CMK (cell line): ENCODE results near the gene TOR4A.
A peak's percentile ranks its signal among the peaks of the same experiment; 100 is the strongest.

Experiments used
- DNase-seq: peaks from one replicate; pipeline ENCODE4 v3.0.0-alpha.2; 2010; ENCODE audit warnings: low read depth

TOR4A gene

DNA sequence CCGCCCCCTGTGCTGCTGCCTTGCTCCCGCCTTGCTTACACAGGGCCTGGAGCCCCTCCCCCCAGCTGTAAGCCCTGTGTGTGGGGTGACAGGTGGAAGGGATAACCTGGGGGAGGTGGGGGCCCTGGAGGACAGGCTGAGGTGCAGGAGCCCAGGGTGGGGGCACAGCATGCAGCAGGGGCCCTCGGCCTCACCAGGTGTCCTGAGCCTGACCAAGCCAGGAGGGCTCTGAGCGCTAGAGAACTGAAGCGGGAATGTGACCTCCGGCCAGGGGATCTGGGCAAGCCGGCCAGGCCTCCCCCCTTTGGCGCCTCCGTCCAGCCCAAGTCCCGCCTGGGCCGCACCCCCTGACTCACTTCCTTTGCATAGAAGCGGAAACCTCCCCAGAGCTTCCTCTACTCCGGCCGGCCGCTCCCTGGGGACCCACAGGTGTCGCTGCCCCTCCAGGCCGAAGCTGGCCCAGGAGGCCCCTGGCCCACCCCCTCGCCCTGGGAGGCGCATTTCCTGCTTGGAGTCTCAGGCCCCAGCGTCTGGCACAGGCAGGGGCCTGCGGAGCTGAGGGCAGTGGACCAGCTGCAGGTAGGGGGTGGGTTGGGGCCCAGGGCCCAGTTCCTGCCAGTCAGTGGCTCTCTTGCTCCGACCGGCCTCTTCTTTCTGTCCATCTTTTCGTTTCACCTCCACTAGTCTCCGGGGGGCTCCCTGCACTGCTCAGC is at the start of gene TOR4A:
Gene TOR4A, plus strand, starts transcription at position 398 of the 713 bp plus-strand sequence. CDS start 964 bp downstream, outside the sequence.
- DNase-seq, result peak; percentile 91

DNA sequence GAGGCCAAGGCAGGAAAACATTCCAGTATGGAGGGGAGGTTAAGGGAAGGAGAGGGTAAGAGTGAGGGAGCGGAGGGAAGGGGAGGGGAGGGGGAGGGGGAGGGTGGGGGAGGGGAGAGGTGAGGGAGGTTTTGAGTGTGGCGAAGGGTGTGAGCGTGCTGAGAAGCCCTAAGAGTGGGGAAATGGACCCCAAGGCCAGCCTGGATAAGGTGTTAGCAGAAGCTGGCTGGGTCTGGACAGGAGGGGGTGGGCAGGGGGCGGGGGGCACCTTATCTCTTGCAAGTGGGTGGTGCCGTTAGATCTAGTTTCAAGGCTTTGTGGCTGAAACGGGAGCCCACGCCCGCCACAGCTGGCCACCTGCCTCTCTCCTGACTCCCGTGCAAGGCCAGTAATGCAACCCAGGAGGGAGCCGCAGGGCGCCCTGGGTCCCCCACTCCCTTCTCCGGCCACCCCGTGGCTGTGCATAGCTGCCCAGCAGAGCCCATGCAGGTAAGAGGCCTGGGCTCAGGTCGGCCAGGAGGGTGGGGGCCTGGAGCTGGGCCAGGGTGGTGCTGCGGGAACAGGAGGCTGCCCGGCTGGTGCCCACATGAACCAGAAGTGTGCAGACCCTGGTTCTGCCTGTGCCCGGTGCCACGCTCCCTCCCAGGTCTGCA is 49.5 kb upstream of the TOR4A start:
- DNase-seq, result no peak

DNA sequence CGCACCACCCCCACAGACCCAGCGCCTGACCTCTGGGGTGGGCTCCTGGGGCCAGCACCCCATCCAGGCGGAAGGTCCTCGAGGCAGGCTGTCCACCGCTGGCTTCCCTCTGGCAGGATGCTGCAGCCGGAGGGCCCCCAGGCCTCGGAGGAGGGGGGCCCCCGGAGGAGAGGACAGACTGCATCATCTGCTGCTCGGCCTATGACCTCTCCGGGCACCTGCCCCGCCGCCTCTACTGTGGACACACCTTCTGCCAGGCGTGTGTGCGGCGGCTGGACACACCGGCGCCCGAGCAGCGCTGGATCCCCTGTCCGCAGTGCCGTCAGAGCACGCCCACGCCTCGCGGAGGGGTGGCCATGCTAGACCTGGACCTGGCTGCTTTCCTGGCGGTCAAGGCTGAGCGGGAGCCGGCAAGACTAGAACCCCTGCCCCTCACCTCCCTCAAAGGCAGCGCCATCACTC is 49.0 kb upstream of the TOR4A start:
- DNase-seq, result no peak

DNA sequence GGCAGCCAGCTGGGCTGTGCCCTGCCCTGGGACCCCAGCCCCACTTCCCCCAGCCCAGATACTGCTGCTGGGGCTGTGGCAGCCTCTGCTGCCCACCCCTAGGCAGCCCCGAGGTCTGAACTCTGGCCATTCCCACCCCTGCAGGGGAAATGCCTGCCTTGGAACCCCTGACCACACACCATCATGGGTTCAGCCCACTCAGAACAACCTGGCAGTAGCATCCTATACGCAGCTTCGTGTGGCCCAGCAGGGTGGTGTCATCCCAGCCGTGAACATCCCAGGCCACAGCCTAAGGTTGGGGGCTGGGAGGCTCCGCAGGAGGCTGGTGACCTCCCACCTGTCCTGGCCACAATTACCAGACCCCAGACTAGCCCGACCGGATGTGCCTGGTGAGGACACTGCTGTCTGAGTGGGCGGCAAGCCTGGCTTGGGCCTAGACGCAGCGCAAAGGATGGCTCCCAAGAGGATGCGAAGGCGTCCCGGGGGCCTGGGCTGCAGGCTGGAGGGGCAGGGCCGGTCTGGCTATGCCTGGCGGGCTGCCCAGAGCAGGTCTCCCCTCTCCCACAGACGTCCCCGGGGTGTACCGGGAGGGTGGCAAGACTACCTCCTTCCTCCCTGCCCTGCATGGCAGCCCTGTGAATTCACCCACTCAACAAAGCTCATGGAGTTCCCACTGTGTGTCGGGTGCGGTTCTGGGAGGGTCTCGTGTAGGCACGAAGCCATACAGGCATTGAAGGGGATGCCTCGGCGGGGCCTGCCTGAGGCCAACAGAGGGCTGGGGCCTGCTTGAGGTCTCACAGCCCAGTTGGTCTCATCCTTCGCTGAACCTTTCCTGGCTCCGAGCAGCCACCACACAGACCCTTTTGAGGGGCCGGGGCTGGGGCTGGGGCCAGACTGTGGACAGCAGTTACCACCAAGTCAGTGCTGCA is 48.3 kb upstream of the TOR4A start:
- DNase-seq, result no peak

DNA sequence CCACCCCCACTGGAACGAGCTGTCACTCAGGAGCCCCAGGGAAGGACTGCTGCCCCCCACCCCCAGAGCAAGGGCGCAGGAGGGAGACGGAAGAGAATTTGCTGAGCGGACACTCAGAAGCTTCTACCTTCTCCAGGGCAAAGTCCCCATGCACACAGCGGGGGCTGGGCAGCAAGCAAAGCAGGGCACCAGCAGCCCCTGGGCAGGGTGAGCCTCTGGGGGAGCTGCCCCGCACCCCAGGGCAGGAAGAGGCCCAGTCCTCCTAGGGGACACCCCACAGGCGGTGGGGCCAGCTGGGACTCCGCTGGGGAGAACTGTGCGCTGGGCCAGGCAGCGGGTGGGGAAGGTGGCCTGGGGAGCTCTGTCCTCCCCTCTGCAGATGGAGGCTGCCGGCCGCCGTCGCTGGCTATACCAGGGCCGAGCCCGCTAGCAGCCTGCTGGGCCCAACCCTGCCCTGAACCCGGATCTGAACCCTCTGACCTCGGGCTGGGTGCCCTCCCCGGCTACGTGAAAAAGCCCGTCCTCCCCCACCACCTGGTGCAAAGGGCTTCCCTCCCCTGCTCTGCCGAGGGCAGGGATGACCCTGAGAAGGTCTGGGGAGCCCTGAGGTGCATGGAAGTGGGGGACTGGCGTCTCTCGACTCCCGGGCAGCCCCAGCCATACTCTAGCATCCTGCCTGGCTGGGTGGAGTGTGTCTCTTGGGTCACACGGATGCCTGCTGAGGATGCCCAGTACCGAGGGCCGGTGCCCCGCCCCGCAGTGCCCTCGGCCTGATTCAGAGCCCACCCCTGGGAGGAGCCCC is 47.4 kb upstream of the TOR4A start:
- no peak for DNase-seq

DNA sequence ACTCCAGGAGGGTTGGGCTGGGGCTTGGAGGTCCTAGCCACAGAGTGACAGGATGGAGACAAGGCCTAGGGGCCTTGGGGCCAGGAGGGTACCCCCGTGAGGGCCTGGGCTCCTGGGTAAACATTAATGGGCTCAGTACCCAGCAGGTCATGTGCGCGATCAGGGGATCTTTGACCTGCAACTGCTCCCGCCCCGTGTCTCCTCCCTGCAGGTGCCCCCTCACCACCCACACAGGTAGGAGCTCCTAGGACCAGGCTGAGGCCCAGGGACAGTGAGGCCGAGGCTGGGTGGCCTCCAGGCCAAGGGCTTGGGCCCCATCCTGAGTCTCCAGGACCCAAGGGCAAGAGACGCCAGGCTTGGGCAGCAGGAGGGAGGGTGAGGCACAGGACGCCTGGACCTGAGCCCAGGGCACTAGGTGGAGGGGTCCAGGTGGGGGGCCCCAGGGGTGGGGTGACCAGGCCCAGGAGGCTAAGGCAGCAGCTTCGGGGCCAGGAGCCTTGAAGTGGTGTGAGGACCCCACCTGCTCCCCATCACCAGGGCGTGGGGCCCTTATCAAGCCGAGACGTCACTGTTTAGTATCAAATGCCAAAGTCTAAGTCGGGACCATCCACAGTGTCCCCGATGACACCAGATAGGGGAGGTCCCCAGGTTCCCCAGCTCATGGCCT is 46.7 kb upstream of the TOR4A start, which contains the start of gene SLC34A3:
Gene SLC34A3, plus strand, starts transcription at position 197 of the 667 bp plus-strand sequence. CDS start 802 bp downstream, outside the sequence.
- no peak for DNase-seq

DNA sequence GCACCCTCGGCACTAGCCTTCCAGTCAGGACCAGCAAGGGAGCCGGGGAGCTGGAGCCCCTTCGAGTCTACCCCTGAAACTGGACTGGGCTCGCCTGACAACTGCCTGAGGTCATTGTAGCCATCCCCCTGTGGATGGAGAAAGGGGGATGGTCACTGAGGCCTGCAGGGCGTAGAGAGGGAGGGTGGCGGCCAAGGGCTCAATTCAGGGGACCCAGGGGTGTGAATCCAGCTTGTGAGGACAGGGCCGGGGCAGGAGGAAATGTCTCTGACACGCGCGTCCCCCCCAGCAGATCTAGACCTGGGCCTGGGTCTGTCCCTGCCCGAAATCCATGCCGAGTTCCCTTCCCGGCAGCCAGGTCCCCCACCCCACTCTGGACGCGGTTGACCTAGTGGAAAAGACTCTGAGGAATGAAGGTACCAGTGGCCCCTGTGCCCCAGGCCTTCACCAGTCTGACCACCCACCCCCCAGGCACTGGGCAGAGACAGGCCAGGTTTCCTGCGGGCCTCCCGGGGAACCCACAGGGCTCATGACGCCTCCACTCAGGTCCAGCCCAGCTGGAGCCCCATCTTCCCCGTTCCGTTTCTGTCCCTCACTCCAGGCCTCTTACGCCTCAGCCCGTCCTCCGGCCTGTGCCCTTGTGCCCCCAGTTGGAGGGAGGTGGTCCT is 46.0 kb upstream of the TOR4A start:
- DNase-seq, result no peak

DNA sequence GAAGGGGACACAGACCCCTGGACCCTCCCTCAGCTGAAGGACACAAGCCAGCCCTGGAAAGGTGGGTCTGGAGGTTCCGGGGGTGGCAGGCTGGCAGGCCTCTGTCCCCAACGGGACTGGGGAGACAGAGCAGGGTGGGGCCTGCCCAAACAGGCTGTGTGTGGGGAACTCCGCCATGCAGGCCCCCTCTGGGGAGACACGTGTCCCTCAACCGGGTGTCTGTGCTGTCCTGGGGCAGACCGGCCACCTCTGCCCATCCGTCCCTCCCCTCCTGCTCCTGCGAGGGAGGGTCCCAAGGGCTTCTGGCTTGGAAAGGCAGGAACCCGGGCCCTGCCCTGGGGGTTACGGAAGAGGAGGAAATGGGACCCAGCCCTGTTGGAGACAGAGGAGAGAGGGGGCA is 45.4 kb upstream of the TOR4A start:
- DNase-seq, result no peak

DNA sequence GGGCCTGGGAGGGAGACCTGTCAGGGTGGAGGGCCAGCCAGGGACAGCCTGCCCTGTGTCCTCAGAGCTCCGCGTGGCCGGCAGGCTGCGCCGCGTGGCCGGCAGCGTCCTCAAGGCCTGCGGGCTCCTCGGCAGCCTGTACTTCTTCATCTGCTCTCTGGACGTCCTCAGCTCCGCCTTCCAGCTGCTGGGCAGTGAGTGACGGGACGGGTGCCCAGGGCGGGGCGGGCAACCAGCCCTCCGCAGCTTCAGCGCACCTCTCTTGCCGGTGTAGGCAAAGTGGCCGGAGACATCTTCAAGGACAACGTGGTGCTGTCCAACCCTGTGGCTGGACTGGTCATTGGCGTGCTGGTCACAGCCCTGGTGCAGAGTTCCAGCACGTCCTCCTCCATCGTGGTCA is 45.0 kb upstream of the TOR4A start:
- no peak for DNase-seq

DNA sequence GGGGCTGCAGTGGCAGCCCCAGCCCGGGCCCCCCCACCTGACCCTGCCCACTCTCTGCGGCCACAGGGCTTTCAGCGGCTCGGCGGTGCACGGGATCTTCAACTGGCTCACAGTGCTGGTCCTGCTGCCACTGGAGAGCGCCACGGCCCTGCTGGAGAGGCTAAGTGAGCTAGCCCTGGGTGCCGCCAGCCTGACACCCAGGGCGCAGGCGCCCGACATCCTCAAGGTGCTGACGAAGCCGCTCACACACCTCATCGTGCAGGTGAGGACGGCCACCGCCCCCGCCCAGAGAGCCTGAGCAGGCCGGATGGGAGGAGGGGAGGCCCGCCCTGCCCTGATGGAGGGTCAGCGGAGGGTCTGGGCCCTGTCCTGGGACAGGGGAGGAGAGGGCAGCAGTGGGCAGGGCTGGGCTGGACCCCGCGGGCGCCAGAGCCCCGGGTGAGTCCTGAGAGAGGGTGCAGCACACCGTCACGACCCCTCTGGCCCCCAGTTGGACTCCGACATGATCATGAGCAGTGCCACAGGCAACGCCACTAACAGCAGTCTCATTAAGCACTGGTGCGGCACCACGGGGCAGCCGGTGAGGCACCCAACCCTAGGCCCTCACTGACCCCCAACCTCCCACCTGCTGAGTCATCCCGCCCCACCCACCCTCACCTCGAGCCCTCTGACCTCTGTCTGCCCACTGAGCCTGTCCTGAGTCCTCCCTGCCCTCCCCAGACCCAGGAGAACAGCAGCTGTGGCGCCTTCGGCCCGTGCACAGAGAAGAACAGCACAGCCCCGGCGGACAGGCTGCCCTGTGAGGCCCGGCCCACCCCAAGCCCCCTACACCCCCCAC is 44.2 kb upstream of the TOR4A start:
- DNase-seq, result no peak

DNA sequence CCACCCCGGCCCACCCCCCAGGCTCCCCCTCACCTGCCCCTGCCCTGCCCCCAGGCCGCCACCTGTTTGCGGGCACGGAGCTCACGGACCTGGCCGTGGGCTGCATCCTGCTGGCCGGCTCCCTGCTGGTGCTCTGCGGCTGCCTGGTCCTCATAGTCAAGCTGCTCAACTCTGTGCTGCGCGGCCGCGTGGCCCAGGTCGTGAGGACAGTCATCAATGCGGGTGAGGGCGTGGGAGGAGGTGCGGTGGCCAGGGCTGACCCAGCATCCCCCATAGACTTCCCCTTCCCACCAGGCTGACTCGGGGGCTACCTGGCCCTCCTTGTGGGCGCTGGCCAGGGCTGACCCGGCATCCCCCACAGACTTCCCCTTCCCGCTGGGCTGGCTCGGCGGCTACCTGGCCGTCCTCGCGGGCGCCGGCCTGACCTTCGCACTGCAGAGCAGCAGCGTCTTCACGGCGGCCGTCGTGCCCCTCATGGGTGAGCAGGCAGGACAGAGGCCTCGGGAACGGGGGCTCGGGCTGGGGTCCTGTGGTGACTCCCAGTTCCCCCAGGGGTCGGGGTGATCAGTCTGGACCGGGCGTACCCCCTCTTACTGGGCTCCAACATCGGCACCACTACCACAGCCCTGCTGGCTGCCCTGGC is 43.4 kb upstream of the TOR4A start:
- DNase-seq, result no peak

DNA sequence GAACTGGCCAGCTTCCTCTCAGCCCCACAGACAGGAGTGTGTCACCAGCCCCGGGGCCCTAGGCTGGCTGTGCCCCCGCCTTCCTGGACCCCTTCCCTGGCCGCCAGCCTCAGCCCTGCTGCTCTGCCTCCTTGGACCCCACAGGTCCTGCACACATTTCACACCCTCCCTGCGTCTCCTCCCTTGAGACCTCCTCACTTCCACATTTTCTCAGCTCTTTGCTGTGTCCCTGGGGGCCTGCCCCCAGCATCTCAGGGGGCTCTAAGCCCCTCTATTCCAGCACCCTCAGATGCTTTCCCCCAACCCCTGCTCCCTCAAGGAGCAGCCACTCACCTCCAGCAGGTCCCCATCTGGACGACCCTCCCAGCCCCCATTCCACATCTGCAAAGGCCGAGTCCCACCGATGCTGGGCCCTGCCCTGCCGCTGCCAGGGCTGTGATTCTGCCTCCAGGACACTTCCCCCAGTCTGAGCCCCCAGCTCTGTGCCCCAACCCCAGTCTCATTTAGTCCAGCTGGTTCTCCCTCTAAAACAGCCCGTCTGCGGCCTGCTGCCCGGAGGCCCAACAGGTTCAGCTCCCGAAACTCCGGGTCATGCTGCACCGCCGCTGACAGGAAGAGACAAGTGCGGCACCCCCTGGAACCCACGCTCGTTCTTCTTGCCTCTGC is 42.6 kb upstream of the TOR4A start:
- DNase-seq, result no peak

DNA sequence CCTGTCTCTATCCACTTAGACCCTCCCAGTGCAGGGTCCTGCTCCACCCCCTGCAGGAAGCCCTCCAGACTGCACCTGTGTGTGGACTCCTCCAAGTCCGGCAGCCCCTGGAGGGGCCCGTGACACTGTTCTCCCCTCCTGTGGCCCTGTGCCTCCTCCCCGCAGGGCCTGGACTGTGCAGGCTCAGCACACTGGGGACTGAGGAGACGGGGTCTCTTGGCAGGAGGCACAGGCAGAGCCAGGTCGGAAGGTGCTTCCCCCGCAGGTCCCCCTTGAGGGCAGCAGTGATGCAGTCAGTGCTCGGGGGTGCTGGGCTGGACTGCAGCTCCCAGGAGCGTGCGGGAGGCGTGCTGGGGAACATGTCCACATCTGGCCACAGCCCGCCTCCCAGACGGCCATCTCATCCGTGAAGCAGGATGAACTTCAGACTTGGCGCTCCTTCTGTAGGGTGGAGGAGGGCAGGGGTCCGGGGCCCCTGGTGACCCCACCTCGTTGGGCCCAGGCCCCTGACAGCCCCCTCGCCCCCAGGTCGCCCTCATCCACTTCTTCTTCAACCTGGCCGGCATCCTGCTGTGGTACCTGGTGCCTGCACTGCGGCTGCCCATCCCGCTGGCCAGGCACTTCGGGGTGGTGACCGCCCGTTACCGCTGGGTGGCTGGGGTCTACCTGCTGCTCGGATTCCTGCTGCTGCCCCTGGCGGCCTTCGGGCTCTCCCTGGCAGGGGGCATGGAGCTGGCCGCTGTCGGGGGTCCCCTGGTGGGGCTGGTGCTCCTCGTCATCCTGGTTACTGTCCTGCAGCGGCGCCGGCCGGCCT is 41.9 kb upstream of the TOR4A start:
- no peak for DNase-seq

DNA sequence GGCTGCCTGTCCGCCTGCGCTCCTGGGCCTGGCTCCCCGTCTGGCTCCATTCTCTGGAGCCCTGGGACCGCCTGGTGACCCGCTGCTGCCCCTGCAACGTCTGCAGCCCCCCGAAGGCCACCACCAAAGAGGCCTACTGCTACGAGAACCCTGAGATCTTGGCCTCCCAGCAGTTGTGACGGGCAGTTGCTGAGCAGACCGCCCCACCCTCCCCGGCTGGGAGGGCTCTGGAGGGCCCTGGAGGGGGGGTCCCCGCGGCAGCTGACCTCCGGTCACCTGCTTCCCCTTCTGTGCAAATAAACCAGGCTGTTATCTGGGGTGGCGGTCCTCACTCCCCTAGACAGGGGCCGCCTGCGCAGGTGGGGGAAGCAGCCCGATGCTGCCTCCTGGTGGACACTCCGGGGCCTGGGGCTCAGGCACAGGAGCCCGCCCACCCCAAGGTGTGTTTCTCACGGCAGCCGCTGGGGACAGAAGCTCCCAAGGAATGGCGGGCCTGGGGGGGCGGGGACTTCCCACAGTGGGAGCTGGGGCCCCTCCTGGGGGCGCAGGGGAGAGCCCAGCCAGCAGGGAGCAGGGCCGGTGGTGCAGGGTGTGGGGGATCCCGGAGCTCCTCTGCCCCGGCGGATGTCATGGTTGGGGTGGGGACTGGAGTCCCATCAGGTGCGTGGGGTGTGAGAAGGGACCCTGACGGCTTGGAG is 41.1 kb upstream of the TOR4A start:
- DNase-seq, result peak; percentile 93

DNA sequence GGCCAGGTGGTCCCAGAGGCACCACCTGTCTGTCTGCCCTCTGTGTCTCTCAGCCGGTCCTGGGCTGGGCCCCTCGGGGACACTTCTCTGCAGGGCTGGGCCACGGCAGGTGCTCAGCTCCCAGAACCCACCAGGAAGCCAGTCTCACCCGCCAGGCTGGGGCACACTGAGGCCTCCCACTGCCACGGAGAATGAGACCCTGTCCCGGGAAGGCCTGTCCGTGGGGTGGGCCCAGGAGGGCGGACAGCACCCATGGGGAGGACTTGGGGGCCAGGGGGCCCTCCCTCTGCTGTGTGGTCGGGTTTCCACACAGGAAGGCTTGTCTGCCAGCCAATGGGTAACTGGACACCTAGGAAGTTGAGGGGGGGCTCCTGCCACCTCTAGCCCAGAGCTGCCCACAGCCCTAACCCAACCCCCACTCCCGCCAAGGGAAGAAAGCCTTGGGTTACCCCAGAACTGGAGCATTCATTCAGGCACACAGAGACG is 40.5 kb upstream of the TOR4A start:
- no peak for DNase-seq

DNA sequence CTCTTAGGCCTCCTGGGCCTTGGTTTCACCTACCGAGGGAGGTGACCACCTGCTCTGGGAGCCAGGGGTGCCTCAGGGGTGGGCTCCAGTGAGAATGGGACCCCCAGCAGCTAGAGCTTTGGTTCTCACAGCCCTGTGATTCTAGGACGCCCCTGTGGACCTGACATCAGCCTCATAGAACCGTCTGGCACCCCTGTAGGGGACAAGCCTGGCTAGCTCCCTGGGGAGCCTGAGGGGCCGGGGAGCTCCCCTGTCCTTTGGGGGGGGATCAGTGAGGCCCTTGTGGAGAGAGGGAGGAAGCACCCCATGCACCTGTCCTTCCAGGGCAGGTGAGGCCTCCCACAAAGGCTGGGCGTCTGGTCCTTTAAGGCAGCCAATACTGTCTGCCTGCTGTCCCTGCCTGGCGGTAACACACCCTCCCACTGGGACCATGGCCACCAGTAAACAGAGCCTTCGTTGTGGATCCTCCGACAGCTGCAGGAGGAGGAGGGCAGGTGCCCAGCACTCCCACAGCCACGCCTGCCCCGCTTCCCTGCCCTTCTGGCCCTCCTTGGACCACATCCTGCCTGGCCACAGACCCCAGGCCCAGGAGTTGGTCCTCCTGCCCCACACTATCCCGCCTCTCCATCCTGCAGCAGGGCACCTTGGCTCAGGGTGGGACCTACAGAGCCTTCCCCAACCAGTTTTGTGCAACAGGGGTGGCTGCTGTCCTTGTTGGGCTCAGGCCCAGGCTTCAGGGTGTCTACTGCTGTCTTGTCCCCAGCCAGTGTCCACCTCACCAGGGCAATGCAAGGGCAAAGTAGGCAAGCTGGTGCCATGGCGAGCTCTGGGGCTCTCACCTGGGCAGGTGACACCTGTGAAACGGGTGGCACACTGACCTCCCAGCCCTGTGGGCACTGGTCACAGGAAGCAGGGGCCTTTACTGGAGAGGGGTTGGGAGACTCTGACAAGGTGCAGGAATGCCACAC is 39.5 kb upstream of the TOR4A start:
- no peak for DNase-seq
